GM18858 (cell line): ENCODE measurements around the gene ETV3L.
"Not testable (repeated sequence)": the region's sequence is repeated elsewhere in the genome, so short reads cannot be mapped to it uniquely, and the experiment has no call there.

Experiments
- ATAC-seq: cut with Tn5 transposase; IDR thresholded peaks from one replicate; pipeline ENCODE4 v1.9.1; 2021; ENCODE audit not compliant: unreplicated experiment

ETV3L gene

GRCh38 chr1:157105988-157106812 is 6.6 kb upstream of the ETV3L start:
- peak; percentile 92 for ATAC-seq

- ATAC-seq = no peak
Observed at GRCh38 chr1:157105298-157105987, 5.8 kb upstream of the ETV3L start.

- ATAC-seq = no peak
Observed at GRCh38 chr1:157104598-157105293, 5.1 kb upstream of the ETV3L start.

GRCh38 chr1:157103268-157103667 is 3.7 kb upstream of the ETV3L start:
- no peak for ATAC-seq

GRCh38 chr1:157101149-157101548 is 1.5 kb upstream of the ETV3L start:
- ATAC-seq = no peak

- not testable (repeated sequence) for ATAC-seq
Observed at GRCh38 chr1:157098987-157099632, 498 bp downstream of the ETV3L start.

- no peak for ATAC-seq
Observed at GRCh38 chr1:157098519-157098918, 1.1 kb downstream of the ETV3L start.

- no peak for ATAC-seq
Observed at GRCh38 chr1:157097692-157098091, 1.9 kb downstream of the ETV3L start.

GRCh38 chr1:157096881-157097280 is 2.7 kb downstream of the ETV3L start:
- ATAC-seq = no peak

- ATAC-seq = no peak
Observed at GRCh38 chr1:157095551-157095950, 4.1 kb downstream of the ETV3L start.

GRCh38 chr1:157095091-157095490 is 4.5 kb downstream of the ETV3L start:
- no peak for ATAC-seq

- ATAC-seq = no peak
Observed at GRCh38 chr1:157092831-157093230, 6.8 kb downstream of the ETV3L start.

GRCh38 chr1:157091668-157092273 is 7.8 kb downstream of the ETV3L start:
- ATAC-seq = no peak

GRCh38 chr1:157091186-157091585 is 8.4 kb downstream of the ETV3L start:
- ATAC-seq = no peak

GRCh38 chr1:157090771-157091170 is 8.8 kb downstream of the ETV3L start:
- ATAC-seq = no peak

GRCh38 chr1:157090196-157090647 is 9.4 kb downstream of the ETV3L start:
- ATAC-seq = no peak

GRCh38 chr1:157089789-157090188 is 9.8 kb downstream of the ETV3L start:
- ATAC-seq = no peak

GRCh38 chr1:157088607-157089006 is 11.0 kb downstream of the ETV3L start:
- ATAC-seq = no peak

- ATAC-seq = no peak
Observed at GRCh38 chr1:157087030-157087429, 12.6 kb downstream of the ETV3L start.

- no peak for ATAC-seq
Observed at GRCh38 chr1:157086299-157086698, 13.3 kb downstream of the ETV3L start.

GRCh38 chr1:157085421-157085820 is 14.2 kb downstream of the ETV3L start:
- no peak for ATAC-seq
